OCI-M1 (cell line): ENCODE results near the gene FBXL22.
"Not testable (repeated sequence)": the region's sequence is repeated elsewhere in the genome, so short reads cannot be mapped to it uniquely, and the experiment has no call there.

Source experiments
- DNase-seq: peaks from one replicate; lab custom pipeline; 2025; lab: John Stamatoyannopoulos, UW

Gene FBXL22

DNA sequence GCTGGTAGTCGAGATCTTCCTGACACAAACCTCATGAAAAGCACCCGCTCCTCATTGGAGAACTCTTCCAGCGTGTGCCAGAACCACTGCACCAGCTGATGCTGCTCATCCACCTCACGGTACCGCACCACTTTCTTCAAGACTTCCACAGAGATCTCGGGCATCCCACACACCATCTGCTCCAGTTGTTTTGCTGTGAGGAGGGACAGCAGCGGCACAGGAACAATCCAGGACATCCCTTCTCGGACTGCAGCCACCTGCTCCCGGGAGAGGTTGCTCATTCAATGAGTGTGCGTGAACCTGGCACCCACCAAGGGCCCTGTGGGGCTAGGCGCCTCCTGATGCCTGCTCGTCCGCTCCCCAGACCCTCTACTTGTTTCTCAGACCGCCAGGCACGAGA is 15.1 kb downstream of the FBXL22 start:
- DNase-seq, result no peak

DNA sequence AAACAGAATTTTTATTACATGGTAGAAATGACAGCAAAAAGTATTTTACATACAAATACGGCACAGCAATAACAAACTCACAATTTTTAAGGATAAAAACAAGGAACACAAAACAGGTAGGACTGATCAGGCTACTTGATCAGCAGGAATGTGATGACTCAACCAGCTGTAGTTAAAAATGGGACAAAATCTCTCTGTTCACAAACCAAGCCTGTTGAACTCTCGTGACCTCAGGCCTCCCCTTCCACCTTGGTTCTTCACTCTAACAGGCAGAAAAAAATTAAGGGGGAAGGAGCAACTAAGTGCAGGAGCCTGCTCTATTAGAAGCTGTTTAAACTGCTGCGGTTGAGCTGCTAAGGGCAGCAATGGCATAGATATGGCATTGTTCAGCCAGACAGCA is 18.7 kb downstream of the FBXL22 start:
- no peak for DNase-seq

DNA sequence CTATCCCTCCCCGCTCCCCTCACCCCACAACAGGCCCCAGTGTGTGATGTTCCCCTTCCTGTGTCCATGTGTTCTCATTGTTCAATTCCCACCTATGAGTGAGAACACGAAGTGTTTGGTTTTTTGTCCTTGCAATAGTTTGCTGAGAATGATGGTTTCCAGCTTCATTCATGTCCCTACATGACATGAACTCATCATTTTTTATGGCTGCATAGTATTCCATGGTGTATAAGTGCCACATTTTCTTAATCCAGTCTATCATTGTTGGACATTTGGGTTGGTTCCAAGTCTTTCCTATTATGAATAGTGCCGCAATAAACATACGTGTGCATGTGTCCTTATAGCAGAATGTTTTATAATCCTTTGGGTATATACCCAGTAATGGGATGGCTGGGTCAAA is 20.0 kb downstream of the FBXL22 start:
- not testable (repeated sequence) for DNase-seq

DNA sequence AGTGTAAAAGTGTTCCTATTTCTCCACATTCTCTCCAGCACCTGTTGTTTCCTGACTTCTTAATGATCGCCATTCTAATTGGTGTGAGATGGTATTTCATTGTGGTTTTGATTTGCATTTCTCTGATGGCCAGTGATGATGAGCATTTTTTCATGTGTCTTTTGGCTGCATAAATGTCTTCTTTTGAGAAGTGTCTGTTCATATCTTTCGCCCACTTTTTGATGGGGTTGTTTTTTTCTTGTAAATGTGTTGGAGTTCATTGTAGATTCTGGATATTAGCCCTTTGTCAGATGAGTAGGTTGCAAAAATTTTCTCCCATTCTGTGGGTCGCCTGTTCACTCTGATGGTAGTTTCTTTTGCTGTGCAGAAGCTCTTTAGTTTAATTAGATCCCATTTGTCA is 20.4 kb downstream of the FBXL22 start:
- DNase-seq, result not testable (repeated sequence)

DNA sequence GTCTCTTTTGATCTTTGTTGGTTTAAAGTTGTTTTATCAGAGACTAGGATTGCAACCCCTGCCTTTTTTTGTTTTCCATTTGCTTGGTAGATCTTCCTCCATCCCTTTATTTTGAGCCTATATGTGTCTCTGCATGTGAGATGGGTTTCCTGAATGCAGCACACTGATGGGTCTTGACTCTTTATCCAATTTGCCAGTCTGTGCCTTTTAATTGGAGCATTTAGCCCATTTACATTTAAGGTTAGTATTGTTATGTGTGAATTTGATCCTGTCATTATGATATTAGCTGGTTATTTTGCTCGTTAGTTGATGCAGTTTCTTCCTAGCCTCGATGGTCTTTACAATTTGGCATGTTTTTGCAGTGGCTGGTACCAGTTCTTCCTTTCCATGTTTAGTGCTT is 23.6 kb downstream of the FBXL22 start:
- not testable (repeated sequence) for DNase-seq

DNA sequence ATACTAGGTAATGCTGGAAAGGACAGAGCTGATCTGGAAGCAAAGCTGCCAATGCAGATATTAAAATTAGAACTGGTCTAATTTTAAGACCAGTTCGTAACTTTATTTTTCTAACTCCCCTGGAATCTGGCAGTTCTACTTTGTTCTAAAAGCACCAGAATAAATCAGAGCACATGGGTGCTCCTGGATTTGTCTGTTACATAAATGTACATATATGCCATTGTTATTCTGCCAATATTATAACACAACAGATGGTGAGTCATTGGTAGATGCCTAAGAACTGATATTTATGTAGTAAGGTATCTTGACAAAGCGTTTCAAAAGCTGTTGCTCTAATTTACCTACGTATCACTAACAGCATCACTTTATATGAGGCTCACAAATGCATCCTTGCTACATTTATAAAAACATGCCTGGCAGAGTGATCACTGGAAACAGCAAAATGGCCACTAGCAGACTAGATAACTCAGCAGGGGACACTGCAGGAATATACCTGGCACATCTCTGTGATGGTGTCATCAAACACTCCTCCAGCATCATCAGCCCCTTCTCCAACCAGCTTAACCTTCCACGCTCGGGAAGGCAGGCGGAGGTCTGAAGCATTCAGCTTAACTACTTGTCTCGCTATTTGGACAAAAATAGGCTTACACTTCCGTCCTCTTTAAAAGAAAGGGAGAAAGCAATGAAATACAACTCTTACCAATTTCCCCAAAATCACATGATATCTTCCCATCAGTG is 26.2 kb downstream of the FBXL22 start:
- DNase-seq, result no peak

DNA sequence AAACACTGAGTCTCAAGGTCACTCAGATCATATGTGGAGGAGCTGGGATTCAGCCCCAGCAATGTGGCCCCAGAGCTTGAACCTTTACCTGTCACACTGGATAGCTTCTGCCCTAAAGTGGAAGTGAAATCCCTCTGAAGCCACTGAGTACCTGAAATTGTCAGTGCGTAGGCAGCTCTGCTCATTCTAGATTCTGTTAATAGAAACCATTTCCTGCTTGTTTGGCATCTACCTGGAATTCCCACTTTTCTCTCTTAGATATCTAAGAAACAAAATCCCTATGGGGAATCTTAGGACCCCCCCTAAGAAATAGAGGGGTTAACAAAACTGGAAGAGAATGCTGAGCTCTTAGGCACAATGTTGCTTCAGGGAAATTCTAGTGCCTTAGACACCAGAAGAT is 29.8 kb downstream of the FBXL22 start:
- no peak for DNase-seq

DNA sequence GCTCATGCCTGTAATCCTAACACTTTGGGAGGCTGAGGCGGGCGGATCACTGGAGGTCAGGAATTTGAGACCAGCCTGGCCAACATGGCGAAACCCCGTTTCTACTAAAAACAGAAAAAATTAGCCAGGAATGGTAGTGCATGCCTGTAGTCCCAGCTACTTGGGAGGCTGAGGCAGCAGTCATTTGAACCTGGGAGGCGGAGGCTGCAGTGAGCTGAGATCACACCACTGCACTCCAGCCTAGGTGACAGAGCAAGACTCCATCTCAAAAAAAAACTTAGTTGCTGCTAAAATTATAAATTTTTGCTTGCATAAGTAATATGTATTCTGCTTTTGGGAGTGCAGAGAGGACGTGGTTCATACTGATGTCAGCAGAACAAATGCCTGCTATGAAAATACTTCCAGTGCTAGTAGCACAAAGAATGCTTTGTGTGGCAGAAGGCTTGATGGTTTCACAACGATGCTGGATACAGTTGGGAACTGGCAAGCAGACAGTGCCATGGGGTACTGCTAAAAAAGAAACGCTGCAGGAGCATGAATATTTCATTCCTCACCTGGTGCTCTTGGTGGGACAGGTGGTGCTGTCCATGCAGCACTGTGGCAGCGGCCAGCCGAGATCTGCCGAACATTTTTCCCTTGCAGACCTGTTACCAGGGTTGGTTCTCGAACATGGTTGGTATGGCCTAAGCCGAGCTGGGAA is 31.1 kb downstream of the FBXL22 start:
- DNase-seq, result no peak

DNA sequence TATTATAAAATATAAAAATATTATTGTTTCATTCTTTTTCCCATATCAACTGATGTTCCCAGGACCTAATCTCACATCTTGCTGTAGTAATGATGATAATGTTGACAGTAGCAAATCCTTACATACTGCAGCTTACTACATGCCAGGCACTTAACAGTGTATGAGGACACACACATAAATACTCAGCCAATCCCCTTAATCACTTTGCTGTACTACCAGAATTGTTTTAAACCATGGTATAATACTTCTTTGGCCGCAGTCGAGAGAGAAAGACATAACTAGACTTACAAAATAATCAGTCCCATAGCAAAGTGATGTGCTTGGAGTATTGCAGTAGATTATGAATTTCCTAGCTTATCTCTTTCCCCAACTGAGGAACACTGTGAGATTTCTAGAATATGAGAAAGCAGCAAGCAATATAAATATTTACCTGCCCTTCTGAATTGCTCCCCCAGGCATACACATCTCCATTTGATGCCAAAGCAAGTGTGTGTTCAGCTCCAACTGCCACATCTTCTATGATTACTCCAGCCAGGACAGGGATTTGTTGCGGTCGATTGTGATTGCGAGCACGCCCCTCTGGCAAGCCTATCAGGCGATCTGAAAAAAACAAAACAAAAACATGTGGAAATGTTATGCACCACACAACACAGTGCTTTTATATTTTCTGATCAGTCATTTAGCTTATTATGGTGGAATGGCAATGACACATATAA is 33.0 kb downstream of the FBXL22 start:
- no peak for DNase-seq

DNA sequence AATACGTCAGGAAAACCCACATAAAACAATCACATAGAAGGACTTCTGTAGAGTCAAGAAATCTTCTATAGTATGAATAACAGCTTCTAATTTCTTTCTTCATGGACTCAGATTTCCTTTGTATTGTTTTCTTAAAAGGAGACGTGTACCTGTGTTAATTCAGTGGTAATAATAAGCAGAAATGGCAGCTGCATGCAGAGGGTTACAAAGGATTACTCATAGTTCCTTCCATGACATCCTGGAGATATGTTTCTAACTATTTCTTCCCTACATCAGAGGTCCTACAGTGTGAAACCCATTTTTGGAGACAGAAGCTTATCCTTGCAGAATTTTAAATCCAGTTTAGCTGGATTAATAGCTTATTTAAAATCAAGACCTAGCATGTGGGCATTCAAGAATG is 36.1 kb downstream of the FBXL22 start:
- no peak for DNase-seq

DNA sequence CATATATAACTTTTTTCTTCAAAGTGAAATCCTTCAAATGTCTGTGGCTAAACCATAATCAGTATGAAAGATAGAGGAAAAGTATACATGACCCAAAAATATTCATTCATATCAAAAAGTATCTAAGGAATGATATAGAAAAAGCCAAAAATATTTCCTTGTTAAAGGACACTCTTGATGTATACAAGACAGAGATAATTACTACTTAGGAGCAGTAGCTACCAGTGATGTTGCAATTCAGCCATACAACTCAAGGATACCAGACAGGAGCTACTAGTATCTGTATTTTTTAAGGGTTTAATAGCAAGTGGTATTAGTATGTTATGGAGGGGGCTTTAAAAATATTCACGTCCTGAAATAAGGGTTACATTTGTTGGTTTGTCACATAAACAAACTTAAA is 37.0 kb downstream of the FBXL22 start:
- no peak for DNase-seq

DNA sequence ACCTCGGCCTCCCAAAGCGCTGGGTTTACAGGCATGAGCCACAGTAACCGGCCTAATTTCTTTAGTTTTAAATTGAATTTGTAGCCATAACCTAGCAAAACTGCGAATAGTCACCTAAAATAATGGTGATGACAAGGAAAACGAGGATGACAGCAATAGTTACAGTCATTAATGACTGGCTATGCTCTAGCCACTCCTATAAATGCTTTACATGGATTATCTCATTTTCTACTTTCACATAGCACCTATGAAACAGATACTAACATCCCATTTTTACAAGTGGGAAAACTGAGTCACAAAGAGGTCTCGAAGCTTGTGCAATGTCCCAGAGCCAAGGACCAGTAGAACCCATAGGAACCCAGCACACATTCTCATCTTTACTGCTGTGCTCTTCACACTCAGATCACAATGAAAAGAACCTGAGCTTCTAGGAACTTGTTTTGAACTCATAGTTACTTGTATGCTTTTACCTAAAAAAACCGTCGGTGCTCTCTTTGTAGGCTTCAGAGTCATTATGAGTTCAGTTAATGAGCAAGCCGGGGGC is 39.4 kb downstream of the FBXL22 start:
- no peak for DNase-seq

DNA sequence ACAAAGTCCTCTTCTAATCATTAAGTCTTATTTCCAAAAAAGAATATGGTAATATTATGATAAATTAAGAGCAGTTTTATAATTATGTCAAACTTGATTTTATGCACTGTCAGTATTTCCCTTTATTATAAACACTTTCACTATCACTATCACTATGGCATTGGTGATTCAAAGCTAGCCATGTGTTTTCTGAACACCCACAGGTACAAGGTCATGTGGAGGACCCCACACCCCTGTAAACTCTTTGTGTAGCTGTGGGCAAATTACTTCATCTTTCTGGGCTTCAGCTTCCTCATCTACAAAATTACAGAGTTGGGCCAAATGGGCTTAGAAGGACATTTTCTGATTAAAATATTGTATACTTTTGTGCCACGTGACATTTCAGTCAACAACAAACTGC is 41.7 kb downstream of the FBXL22 start:
- DNase-seq, result no peak

DNA sequence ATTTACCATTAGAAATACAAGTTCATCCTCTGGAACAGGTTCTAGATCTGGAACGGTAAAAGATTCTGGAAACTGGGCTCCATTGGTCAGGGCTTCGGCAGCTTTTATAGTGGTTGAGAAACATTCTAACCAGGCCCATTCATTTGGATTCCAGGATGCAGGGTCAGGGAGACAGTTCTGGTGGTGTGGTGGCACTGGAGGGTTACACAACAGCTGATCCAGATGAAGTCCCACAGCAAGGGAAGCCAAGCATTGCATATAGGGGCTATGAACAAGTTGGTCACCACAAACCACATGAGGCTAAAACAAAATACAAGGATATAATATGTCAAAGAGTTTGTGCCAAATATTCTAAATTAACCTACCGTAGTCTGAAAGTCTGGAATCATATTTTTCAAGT is 43.0 kb downstream of the FBXL22 start:
- DNase-seq, result no peak
